DND-41 (cell line): ENCODE measurements around the gene LRRC66.

Experiments
- CTCF ChIP-seq: IDR thresholded peaks from 2 replicates; pipeline ENCODE4 v1.5.1; 2012; ENCODE audit warnings: borderline replicate concordance, low read length, moderate library complexity, mild to moderate bottlenecking; ENCODE audit not compliant: poor library complexity, severe bottlenecking; ENCODE audit errors: extremely low read depth
- EZH2 ChIP-seq: IDR thresholded peaks from 3 replicates; pipeline ENCODE4 v1.6.1; 2012; ENCODE audit warnings: borderline replicate concordance, low read depth, mild to moderate bottlenecking, moderate library complexity, low read length, inconsistent platforms; ENCODE audit not compliant: severe bottlenecking

DNA sequence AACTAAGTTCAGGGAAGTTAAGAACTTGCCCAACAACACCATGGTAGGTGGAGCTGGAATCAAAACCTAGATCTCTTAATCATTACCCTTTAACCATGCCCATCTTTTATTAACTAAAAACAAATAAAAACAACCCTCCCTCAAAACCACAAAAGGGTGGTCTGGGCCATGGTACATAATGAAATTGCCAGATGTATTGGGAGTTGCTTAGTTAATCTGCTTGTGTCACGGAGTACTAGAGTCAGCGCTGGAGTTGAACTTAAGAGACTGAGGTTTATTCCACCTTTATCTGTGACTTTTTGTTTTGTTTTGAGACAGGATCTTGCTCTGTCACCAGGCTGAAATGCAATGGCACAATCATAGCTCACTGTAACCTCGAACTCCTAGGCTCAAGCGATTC is 13.3 kb downstream of the LRRC66 start:
- TF ChIP-seq CTCF = no peak
- no peak for TF ChIP-seq EZH2
